Cardiac fibroblast (primary cell): Measurements from ENCODE around the gene LTBP2.
A peak's percentile ranks its signal among the peaks of the same experiment; 100 is the strongest.

Experiments
- DNase-seq, 2 donors: peaks; one replicate each; pipeline versions ENCODE4 v3.0.0 to v3.0.0-alpha.2; 2010; ENCODE audit warnings: low read depth in 2 of 2
- H3K4me3 ChIP-seq, 2 donors: replicated peaks in 1 of 2; 1 replicate in 1 of 2; 2 replicates in 1 of 2; pipeline ENCODE4 v1.5.1; 2011; ENCODE audit warnings: low read depth in 2 of 2, low read length in 2 of 2, mild to moderate bottlenecking in 2 of 2, moderate library complexity in 1 of 2
- TF ChIP-seq, protein P1 (sequence below): IDR thresholded peaks from one replicate; pipeline ENCODE4 v1.5.1; 2011; ENCODE audit warnings: low read depth, mild to moderate bottlenecking, low read length, inconsistent platforms

LTBP2 gene

DNA sequence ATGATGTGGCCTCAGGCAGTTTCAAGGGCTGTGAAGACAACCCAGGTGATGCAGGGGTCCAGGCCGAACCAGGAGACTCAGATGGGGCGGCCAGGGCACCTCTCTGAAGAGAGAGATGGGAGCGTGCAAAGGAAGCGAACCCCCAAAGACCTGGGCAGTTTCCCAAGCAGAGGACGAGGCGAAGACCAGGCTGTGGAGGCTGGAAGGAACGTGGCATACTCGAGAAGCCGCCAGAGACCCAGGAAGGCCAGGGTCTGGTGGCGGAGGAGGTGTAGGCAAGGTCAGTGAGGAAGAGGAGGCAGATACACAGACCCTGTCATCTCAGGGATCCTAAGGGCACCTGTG, 24.7 kb downstream of the LTBP2 start:
- TF ChIP-seq, protein P1, sequence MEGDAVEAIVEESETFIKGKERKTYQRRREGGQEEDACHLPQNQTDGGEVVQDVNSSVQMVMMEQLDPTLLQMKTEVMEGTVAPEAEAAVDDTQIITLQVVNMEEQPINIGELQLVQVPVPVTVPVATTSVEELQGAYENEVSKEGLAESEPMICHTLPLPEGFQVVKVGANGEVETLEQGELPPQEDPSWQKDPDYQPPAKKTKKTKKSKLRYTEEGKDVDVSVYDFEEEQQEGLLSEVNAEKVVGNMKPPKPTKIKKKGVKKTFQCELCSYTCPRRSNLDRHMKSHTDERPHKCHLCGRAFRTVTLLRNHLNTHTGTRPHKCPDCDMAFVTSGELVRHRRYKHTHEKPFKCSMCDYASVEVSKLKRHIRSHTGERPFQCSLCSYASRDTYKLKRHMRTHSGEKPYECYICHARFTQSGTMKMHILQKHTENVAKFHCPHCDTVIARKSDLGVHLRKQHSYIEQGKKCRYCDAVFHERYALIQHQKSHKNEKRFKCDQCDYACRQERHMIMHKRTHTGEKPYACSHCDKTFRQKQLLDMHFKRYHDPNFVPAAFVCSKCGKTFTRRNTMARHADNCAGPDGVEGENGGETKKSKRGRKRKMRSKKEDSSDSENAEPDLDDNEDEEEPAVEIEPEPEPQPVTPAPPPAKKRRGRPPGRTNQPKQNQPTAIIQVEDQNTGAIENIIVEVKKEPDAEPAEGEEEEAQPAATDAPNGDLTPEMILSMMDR, result no peak
- no peak overlapping the region for H3K4me3 ChIP-seq
- no peak for DNase-seq

DNA sequence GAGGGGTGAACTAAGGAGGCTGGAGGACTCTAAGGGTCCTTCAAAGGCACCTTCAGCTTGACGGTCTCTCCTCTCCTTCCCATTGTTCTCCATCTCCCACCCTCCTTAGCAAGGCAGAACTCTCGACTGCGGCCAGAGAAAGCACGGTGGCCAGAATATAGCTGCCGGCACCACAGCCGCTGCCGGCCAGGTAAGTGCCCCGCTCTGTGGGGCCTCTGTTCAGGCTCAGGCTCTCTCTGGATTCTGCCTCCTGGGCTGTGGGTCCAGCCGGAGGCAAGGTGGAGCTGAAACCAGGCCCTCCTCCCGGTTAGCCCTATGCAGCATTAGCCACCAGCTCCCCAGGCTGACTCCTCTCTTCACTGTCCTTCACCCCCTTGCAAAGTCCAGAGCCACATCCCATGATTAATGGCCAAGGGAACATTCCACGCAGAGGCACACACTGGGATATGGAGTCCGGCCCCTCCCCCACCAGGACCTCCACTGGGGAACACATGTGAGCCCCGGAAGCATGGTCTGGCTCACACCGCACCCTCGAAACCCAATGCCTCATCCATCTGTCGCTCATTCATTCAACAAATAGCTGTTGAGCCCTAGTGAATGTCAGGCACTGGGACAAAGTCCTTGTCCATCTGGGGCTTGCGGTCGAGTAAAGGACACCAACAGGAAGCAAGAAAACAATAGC, 25.2 kb downstream of the LTBP2 start:
- TF ChIP-seq, protein P1, result no peak
- no peak overlapping the region for H3K4me3 ChIP-seq
- peak in 1 of 2 donors; percentile 68 for DNase-seq

DNA sequence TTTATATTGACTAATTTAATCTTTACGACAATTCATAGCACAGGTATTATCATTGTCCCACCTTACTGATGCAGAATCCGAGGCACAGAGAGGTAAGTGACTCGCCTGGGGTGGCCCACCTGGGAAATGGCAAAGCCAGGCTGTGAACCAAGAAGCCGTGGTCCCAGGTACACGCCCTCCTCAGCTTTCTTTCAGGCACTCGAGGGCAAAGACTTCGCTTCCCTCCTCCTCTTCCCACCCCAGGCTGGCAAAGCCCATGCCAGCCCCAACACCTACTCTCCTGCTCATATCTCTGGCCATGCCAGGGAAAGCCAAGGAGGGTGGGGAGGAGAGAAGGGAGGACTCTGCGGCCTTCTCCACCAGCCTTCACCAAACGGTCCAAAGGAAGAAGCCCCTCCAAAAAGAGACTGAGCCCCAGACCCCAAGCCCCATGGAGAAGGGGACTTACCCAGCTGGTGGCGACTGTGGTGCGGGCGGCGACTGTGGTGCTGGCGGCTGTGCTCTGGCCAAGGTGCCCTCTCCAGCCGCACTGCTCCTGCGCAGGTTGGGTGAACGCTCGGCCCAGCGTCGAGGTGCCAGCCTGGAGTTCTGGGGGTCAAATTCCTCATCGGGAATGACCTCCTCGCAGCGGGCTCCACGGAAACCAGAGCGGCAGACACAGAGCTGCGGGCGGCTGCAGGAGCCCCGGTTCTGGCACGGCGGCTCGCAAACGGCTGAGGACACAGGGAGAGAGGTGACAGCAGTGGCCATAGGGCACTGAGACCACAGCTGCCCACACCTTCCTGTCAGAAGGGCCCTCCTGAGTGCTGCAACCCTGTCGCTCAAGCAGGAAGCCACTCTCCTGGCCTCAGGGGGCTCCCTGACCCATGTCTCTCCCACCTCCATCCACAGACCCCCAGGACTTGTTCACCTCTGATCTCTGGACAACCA, 26.4 kb downstream of the LTBP2 start:
- TF ChIP-seq, protein P1, result no peak
- H3K4me3 ChIP-seq, result no peak overlapping the region
- no peak for DNase-seq

DNA sequence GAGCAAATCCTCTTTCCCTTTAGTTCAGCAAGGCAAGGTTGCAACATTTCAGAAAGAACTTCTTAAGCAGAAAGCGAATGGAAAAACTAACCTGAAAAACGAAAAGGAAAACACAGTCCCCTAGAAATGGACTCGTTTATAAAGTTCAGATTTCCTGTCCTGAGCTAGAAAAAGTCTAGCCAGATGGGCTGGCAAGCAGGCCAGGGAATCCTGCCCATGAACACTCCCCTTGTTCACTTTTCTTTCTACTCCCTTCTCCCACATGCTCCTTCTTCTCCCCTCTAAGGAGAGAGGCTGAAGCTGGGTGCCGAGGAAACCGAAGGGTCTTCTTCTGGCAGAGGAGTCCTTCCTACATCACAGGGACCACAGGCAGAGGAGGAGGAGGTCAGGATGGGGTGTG, 27.1 kb downstream of the LTBP2 start:
- DNase-seq, result no peak
- H3K4me3 ChIP-seq, result no peak overlapping the region
- TF ChIP-seq, protein P1, result no peak

DNA sequence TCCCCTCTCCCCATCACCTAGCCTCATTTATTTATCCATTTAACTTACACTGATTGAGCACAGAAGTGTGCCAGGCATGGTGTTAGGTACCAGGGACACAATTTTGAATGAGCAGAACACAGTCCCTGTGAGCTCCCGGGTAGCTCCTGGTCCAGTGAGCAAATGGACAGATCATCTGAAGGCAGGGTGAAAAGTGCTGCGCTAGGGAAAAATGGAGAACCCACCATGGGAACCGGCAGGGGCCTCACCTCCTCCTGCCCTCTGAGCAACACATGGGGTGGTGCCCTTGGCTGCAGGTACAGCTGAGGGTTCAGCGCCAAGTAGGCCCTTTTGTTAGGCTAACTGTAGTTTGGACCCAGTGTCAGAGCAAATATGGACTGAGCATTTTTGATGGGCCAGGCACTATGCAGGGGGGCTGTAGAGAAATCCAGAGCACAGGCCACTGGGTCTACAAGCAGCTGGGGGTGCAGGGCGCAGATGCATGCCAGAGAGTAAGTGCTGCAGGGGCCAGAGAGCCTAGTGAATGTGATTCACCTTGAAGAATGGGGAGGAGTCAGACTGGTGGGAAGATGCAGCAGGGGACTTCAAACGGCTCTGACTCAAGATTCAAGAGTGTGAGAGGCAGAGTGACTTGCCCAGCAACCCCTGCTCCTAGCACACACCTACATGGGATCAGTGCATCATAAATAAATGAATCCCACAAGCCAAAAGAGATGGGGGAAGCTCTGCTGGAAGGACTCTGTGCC, 28.2 kb downstream of the LTBP2 start:
- no peak overlapping the region for H3K4me3 ChIP-seq
- DNase-seq, result peak in 1 of 2 donors; percentile 90
- TF ChIP-seq, protein P1, result no peak

DNA sequence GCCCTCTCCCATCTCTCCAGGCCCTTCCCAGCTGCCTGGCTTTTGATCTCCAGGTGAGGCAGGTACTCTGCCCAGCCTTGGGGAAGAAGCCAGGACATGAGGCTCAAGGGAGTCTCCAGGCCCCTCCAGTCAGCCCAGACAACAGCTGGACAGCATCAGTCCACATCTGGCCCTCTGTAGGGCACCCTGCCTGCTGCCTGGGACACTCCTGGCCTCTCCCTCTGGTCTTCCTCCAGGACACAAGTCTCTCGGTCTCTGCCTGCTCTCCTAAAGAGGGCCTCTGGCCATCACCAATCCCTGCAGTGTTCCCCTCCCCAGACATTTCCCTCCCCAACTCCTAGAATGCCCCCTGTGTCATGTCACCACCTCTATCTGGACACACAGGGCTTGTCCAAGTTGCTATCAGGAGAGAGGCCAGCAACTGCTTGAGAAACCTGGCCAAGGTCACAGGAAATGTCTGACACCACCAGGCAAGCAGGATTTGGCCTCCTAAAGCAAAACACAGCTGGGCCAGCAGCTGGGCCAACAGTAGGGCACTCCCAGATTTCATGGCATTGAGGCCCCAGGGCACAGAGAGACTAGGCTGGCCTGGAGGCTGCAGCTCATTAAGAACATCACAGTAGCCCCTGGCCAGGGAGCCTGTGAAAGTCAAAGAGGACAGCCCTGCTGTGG, 29.0 kb downstream of the LTBP2 start:
- H3K4me3 ChIP-seq, result no peak overlapping the region
- TF ChIP-seq, protein P1, result no peak
- peak; percentile 65 to 83 for DNase-seq
